PFSK-1 (cell line): ENCODE measurements around the gene EIF4A3.

Source experiments
- POLR2AphosphoS5 ChIP-seq: IDR thresholded peaks from 2 replicates; pipeline ENCODE4 v1.6.1; 2012; ENCODE audit warnings: low read depth, mild to moderate bottlenecking, control low read depth, low read length, moderate library complexity
- TAF1 ChIP-seq: IDR thresholded peaks from 2 replicates; pipeline ENCODE4 v1.6.1; 2012; ENCODE audit warnings: low read length, control low read depth, borderline replicate concordance; ENCODE audit not compliant: insufficient read depth
- TF ChIP-seq, protein P1 (sequence below), 2 experiments: IDR thresholded peaks; 2 replicates each; pipeline versions ENCODE4 v1.6.1 to v1.8.0; 2011 to 2012; ENCODE audit warnings: low read depth in 2 of 2, low read length in 2 of 2, control low read depth in 1 of 2, inconsistent platforms in 1 of 2, mild to moderate bottlenecking in 1 of 2, moderate library complexity in 1 of 2; ENCODE audit not compliant: insufficient read depth in 1 of 2

DNA sequence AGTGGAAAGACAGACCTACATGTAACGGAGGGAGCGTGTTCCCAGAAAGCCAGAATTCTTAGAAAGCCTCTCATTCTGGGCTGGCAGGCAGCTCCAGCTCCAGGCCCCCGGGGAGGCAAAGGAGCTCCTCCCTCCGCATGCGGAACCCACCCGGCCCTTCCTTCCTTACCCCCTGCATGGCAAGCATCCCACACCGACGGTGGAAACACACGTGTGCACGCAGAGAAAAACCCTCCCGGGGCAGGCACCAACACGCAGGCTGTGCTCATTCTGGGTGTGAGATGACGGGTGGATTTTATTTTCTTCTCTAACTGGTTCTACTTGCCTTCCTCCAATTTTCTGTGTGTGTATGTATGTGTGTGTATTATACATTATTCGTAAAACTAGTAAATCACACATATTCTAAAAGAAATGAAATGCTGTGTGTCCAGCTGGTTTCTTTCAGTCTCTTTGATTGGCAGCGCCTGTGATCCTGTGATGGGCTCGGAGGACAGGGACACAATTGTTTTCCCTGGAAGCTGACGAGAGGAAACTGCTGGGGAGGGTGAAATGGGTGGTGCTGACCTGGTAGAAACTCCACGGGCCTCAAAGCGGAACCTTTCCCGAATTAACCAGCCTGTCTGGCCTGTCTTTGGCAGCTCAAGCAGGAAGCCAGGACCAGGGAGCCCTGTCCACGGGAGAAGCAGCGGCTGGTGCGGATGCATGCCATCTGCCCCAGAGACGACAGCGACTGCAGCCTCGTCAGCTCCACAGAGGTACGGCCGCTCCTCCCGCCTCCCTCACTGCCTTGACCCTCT, 45.1 kb upstream of the EIF4A3 start:
- TF ChIP-seq POLR2AphosphoS5 (no peak), TAF1 (no peak)
- TF ChIP-seq, protein P1, sequence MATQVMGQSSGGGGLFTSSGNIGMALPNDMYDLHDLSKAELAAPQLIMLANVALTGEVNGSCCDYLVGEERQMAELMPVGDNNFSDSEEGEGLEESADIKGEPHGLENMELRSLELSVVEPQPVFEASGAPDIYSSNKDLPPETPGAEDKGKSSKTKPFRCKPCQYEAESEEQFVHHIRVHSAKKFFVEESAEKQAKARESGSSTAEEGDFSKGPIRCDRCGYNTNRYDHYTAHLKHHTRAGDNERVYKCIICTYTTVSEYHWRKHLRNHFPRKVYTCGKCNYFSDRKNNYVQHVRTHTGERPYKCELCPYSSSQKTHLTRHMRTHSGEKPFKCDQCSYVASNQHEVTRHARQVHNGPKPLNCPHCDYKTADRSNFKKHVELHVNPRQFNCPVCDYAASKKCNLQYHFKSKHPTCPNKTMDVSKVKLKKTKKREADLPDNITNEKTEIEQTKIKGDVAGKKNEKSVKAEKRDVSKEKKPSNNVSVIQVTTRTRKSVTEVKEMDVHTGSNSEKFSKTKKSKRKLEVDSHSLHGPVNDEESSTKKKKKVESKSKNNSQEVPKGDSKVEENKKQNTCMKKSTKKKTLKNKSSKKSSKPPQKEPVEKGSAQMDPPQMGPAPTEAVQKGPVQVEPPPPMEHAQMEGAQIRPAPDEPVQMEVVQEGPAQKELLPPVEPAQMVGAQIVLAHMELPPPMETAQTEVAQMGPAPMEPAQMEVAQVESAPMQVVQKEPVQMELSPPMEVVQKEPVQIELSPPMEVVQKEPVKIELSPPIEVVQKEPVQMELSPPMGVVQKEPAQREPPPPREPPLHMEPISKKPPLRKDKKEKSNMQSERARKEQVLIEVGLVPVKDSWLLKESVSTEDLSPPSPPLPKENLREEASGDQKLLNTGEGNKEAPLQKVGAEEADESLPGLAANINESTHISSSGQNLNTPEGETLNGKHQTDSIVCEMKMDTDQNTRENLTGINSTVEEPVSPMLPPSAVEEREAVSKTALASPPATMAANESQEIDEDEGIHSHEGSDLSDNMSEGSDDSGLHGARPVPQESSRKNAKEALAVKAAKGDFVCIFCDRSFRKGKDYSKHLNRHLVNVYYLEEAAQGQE (IDR thresholded peaks at IDR 0.05; ENCODE audit: insufficient read depth in 1 of 2, low read depth in 2 of 2, low read length in 2 of 2): no peak
